K562 (cell line): Measurements from ENCODE around the gene SIT1.

Experiments used
- ATF3 ChIP-seq, 2 experiments: fragments of 450-650 bp in 1 of 2; sonication (generic) in 1 of 2; formaldehyde crosslinking in 1 of 2; IDR thresholded peaks in 1 of 2; conservative IDR thresholded peaks in 1 of 2; 2 replicates each; pipeline versions ENCODE4 v1.6.1 to v1.8.1; 2016 to 2023; ENCODE audit warnings: mild to moderate bottlenecking in 2 of 2, moderate library complexity in 2 of 2, inconsistent platforms in 1 of 2, missing genetic modification reagents in 1 of 2
- CTCF ChIP-seq, 3 experiments: IDR thresholded peaks in 2 of 3; conservative IDR thresholded peaks in 1 of 3; 2 replicates each; pipeline ENCODE4 v1.5.1; 2011 to 2012; ENCODE audit warnings: low read length in 3 of 3, mild to moderate bottlenecking in 3 of 3, control low read depth in 2 of 3, improper control_type of control experiment in 1 of 3, inconsistent platforms in 1 of 3, low read depth in 1 of 3, mixed read lengths in 1 of 3, moderate library complexity in 1 of 3; ENCODE audit not compliant: insufficient read depth in 2 of 3
- CTCFL ChIP-seq: IDR thresholded peaks from 2 replicates; pipeline ENCODE4 v1.6.1; 2011; ENCODE audit warnings: borderline replicate concordance, low read depth, mild to moderate bottlenecking, moderate library complexity, low read length; ENCODE audit not compliant: insufficient read depth, poor library complexity, severe bottlenecking
- EZH2 ChIP-seq: IDR thresholded peaks from 2 replicates; pipeline ENCODE4 v1.6.1; 2012; ENCODE audit warnings: low read depth, mild to moderate bottlenecking, inconsistent platforms, low read length, borderline replicate concordance
- GABPA ChIP-seq: fragments of 200-800 bp; sonication (Bioruptor generic); conservative IDR thresholded peaks from 2 replicates; pipeline ENCODE4 v1.6.1; 2016; ENCODE audit warnings: low read depth, missing genetic modification characterization, missing compliant biosample characterization
- GATA2 ChIP-seq: sonication (generic); formaldehyde crosslinking; IDR thresholded peaks from 2 replicates; pipeline ENCODE4 v1.4.0; 2020; ENCODE audit warnings: mild to moderate bottlenecking, missing genetic modification reagents
- MAFK ChIP-seq: IDR thresholded peaks from 2 replicates; pipeline ENCODE4 v1.6.1; 2011; ENCODE audit warnings: low read length, improper control_type of control experiment
- POLR2A ChIP-seq: fragments of 450-650 bp; conservative IDR thresholded peaks from 2 replicates; pipeline ENCODE4 v1.6.1; 2016
- ZNF274 ChIP-seq: IDR thresholded peaks from 2 replicates; pipeline ENCODE4 v1.6.1; 2011; ENCODE audit warnings: low read depth, mild to moderate bottlenecking, low read length, moderate library complexity, borderline replicate concordance

GRCh38 chr9:35682520-35683315 lies 32.0 kb upstream of the SIT1 start:
- TF ChIP-seq POLR2A (no peak), CTCF (IDR thresholded peaks at IDR 0.05 in 2 of 3, conservative IDR thresholded peaks at IDR 0.05 in 1 of 3; ENCODE audit: insufficient read depth in 2 of 3, low read depth in 1 of 3, low read length in 3 of 3) (no peak), ATF3 (IDR thresholded peaks at IDR 0.05) (no peak), ATF3 (CRISPR knock-in tag; conservative IDR thresholded peaks at IDR 0.05) (no peak), GABPA (tag) (no peak), ZNF274 (no peak), CTCFL (no peak), MAFK (no peak), EZH2 (no peak), GATA2 (CRISPR knock-in tag) (no peak)
